Fibroblast of peridontal ligament (primary cell): Measurements from ENCODE around the gene KRT75.
"Not testable (repeated sequence)": the region's sequence is repeated elsewhere in the genome, so short reads cannot be mapped to it uniquely, and the experiment has no call there.

Source experiments
- DNase-seq: peaks from one replicate; pipeline ENCODE4 v3.0.0-alpha.2; 2010; ENCODE audit errors: extremely low read depth

Gene KRT75

DNA sequence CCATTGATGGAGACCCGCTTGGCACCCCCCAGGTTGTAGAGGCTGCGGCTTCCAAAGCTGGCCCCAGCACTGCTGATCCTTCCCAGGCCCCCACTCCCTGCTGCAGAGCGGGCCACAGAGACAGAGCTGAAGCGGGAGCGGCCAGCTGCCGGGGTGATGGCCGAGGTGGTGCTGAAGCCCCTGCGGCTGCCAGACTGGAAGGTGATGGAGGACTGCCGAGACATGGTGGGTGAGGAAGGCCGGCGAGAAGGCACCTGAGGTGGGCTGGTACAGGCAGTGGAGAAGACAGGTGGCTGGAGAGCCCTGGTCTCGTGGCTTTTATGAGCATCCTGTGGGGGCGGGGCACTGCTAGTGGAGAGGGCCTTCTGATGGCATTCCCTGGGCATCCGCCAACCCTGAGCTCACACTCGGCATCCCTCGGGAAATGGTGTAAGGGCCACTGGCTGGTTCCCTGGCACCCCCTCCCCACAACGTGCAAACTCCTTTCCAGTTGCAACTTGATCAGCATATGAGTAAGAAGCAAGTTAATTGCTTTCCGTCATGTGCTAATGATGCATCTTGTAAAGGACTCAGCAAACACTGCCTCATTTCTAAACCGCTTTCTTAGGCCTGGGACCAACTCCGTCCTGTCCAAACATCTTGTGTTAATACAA lies at the start of gene KRT75:
KRT75 (minus strand) TSS at position 291 of the 653 bp plus-strand sequence; CDS start at position 224, 67 bp downstream.
- DNase-seq, result no peak

DNA sequence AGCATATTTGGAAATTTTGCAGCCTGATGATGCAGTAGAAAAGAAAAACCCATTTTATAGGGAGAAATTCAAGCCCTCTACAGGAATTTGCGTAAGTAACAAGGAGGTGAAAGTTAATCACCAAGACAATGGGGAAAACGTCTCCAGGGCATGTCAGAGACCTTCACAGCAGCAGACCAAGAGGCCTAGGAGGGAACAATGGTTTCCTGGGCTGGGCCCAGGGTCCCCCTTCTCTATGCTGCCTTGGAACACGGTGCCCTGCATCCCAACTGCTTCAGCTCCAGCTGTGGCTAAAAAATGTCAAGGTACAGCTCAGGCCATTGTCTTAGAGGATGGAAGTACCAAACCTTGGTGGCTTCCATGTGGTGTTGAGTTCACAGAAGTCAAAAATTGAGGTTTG lies 45.9 kb upstream of the KRT75 start:
- DNase-seq, result no peak

DNA sequence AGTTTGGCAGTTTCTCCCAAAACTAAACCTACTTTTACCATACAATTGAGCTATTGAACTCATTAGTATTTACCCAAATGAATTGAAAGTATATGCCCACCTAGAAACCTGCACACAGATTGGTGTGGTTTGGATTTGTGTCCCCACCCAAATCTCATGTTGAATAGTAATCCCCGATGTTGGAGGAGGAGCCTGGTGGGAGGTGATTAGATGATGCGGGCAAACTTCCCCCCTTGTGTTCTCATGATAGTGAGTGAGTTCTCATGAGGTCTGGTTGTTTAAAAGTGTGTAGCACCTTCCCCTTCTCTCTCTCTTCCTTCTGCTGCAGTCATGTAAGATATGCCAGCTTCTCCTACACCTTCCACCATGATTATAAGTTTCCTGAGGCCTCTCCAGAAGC lies 43.5 kb upstream of the KRT75 start:
- DNase-seq, result no peak

DNA sequence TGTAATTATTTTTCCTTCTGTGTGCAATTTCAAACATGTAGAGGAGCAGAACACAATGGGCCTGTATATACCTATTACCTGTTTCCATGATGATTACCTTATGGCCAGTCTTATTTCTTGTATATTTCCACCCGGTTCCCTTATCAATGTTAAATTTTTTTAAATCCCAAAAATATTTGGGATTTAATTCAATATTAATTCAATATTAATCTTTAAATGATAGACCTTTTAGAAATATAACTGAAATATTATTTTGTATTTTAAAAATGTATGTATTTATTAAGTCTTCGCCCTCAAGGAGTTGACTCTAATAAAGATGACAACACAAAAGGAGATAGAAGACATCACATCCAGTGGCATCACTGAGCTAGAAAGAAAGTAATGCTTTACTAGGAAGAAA lies 40.0 kb upstream of the KRT75 start:
- DNase-seq, result no peak

DNA sequence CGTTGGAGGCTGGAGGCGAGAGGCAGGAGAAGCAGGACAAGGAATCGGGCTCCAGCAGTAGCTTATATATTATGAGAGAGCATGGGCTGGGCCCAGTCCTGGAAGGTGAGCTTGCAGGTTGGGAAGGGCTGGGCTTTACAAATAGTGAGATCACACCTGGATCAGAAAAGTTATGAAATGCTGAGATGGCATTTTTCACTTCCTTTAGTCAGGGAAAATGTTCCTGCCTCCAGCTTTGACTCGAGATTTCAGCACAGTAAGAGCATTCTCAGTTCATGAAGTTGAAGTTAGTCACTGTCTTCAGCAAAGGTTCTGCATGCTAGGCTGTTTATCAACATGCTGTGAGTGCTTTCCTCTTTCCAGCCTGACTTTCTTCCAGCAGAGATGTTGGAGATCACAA lies 39.6 kb upstream of the KRT75 start, which contains the start of gene KRT6C:
KRT6C (minus strand) TSS at position 38 of the 400 bp plus-strand sequence. CDS start 68 bp downstream, outside the sequence.
- DNase-seq, result no peak

DNA sequence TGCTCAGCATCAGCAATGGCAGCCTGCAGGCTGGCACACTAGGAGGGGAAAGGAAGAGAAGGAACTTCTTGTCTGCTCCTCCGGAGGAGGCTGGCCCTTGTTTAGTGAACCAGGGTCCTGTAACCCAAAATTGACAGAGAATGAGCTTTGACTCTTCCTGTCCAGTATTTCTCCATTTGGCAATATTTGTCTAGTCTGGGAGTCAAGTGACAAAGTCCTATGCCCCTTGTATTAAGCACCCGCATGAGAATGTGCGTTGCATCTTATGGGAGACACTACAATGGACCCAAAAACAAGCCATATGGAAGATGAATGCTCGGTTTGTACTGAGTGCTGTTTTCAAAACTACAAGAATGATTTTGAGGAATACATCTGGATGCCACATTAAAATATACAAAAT lies 35.7 kb upstream of the KRT75 start:
- DNase-seq, result no peak

DNA sequence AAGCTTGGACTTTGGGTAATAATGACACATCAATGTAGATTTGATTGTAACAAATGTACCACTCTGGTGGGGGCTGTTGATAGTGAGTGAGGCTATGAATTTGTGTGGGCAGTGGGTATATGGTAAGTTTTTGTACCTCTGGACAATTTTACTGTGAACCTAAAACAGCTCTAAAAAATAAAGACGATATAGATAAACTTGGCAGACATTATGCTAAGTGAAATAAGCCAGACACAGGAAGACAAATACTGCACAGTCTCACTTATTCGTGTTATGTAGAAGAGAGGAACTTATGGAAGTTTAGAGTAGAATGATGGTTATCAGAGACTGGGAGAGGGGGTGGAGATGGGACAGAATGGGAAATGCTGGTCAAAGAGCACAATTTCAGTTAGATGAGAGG lies 30.7 kb upstream of the KRT75 start:
- DNase-seq, result no peak

DNA sequence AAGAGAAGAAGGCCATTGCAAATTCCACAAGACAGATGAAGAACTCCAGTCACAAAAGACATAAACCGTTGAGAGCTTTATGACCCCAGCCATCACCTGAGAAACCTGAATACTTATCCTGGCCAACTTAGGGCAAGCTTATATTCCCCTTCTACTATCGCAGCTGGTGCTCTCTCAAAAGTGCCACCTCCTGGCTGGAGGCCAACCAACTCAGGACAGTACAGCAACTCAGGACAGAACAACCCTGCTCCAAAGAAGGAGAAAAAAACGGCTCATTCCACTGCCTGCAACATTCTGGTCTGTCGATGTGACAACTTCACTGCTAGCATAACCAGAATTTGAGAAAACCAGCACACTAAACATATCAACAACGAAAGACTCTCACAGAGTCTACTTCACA lies 27.5 kb upstream of the KRT75 start:
- no peak for DNase-seq

DNA sequence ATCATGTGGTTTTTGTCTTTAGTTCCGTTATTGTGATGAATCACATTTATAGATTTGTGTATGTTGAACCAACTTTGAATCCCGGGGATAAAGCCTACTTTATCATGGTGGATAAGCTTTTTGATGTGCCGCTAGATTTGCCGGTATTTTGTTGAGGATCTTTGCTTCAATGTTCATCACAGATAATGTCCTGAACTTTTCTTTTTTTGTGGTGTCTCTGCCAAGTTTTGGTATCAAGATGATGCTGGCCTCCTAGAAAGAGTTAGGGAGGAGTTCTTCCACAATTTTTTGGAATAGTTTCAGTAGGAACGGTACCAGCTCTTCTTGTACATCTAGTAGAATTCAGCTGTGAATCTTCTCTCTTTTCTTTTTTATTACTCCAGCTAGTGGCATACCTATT lies 24.7 kb upstream of the KRT75 start:
- no peak for DNase-seq

DNA sequence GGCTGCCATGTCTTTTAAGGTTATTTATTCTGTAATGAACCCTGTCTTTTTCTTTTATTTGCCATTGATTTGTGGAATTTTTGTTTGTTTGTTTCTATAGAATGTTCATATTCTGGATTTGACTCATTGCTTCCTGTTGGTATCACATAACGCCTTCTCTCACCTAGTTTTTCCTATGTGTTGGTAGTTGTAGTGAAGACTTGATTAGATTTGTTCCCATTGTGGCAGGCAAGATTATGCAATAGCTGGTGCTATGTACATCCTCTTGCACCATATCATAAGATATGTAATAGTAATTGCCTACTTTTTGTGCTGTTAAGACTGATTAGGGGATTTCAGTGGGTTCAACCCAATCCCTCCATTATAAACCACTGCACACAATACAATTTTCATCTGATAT lies 21.6 kb upstream of the KRT75 start:
- DNase-seq, result no peak

DNA sequence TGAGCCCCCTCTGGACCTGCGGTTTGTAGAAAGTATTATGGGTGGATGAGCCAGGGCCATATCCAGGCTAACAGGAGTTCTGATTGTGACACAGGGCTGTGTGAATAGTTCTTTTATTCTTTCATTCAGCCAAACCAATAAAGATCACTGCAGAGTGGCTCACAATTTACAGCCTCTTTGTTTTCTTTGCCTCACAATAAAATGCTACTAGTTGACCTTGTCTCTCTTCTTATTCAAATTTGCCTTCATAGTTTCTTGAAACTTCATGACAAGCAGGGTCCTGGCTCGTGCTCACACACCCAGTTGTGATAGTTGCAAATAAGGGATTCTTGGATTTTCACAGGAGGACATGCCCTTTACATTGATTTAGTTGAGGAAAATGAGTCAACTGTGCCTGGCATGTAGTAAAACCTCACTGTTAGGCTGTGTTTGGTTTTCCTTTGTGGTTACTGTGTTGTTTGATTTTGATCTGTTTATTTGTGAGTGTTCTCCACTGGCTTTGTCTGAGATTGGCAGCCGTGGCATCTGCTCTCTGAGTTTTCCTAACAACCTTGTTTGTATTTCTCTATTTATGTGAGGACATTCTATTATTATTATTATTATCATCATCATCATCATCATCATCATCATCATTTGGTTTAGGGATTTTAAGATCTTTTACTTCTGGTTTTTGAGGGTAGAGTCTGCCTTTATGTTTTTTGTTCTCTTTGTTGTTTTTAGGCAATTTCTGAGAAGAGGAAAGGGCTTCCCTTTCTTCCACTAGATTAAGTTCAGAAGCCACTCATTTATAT lies 20.4 kb upstream of the KRT75 start:
- no peak for DNase-seq

DNA sequence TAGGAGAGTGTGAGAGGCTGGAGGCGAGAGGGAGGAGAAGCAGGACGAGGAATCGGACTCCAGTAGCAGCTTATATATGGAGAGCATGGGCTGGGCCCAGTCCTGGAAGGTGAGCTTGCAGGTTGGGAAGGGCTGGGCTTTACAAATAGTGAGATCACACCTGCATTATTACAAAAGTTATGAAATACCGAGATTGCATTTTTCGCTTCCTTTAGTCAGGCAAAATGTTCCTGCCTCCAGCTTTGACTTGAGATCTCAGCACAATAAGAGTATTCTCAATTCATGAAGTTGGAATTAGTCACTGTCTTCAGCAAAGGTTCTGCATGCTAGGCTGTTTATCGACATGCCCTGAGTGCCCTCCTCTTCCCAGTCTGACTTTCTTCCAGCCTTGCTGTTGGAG lies 17.9 kb upstream of the KRT75 start, which contains the start of gene KRT6B:
KRT6B (minus strand) TSS at position 46 of the 400 bp plus-strand sequence. CDS start 68 bp downstream, outside the sequence.
- no peak for DNase-seq

DNA sequence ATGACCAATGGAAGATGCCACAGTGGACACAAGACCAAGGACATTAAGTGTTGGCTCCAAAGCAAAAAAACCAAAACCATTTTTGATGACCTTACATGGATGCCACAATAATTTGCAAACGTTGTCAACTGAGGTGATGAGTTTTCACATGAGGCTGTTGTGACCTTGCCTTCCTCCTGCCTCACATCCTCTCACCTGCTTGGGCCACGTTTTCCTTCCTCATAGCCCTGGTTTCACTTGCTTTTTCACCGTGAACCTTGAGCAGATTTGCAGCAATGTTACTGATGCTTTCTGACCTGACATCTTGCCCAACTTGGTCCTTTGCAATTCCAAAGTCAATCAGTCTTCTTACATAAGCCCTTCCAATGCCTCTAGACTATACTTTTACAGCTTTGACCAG lies 14.1 kb upstream of the KRT75 start:
- DNase-seq, result no peak

DNA sequence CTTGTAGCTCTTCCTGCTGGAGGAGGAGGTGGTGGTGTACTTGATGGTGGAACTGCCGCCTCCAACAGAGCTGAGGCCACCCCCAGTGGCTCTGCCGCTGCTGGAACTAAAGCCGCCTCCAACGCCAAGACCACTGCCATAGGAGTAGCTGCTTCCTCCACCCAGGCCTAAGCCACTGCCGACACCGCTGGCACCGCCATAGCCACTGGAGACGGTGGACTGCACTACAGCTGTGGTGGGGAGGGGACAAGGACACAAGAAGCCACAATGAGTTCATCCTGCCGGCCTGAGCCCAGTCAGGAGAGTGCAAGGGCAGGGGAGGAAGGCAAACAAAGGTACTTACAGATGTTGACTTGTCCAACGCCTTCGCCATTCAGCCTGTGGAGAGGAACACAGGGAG lies 13.0 kb upstream of the KRT75 start:
- not testable (repeated sequence) for DNase-seq

DNA sequence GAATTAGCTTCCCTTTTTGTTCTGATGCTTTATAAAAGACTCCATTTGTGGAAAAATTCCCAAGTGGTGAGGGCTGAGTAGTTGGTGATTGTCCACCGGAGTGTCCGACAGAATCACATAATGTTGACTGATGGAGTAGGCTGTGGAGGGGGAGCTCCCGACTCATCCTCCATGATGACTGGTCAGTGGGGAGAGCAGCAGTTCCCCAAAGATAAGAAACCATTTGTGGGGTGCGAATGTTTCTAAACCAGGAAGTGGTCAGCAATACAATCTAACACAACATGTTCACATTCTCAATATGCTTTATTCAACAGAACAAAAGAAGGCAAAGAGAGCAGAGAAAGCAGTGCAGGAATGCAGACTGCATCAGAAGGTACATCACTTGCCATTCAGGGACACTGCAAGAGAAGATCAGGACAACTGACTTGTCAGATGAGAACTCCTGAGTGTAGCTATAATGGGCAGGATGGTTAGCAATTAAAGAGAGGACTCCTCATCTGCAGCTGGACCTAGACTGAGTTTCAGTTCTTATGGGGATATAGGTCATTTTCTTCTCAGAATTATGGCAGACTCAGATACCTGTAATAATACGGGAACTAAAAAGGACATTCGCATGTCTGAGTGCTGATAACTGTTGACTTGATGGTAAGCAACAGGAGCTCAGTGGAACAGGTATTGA lies 12.3 kb upstream of the KRT75 start:
- no peak for DNase-seq

DNA sequence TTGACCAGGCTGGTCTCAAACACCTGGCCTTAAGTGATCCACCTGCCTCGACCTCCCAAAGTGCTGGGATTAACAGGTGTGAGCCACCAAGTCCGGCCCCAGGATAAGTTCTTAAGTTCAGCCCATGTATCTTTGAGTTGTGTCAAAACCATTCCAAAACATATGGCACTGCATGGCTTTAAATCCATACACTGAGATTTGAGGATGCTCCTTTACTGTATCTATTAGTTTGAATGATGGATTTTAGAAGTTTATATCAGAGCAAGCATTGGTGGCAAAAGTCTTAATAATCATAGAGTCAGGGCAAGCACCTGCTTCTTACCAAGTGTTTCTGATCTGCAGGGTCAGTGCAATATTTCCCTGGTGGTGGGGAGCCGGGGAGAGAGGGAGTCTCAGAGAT lies 11.7 kb upstream of the KRT75 start:
- DNase-seq, result no peak

DNA sequence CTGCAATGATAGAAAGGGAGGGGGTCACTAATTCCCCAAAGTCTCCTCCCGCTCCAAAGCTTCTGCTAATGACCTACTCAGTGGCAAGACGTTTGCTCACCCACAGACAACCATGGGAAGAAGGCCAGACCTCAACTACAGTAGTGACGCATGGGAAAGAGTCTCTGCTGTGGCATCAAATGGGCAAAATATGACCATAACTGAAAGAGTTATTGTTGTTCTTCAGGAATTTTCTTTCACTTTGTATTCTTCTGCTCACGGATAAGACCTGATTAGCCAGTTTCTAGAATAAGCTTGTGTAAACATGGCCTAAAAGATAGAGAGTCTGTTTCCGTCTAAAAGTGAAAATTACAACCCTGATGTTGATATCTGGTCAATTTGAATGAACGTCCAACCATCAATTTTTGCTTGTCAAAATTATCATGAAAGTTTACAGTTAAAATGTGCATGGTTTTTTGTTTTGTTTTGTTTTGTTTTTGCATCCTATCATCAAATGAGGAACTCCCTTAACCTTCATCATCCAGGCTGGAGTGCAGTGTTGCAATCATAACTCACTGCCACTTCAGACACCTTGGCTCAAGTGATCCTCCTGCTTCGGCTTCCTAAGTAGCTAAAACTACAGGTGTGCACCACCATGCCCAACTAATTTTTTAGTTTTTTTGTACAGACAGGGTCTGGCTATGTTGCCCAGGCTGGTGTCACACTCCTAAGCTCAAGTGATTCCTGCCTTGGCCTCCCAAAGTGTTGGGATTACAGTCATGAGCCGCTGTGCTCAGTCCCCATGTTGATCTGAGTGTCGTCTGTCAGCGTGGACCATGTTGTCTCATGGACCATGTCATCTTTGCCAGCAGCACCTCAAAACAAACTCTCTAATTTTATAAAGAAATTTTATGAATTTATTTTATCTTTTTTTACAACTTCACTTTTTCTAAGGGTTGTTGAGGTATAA lies 10.8 kb upstream of the KRT75 start:
- DNase-seq, result no peak

DNA sequence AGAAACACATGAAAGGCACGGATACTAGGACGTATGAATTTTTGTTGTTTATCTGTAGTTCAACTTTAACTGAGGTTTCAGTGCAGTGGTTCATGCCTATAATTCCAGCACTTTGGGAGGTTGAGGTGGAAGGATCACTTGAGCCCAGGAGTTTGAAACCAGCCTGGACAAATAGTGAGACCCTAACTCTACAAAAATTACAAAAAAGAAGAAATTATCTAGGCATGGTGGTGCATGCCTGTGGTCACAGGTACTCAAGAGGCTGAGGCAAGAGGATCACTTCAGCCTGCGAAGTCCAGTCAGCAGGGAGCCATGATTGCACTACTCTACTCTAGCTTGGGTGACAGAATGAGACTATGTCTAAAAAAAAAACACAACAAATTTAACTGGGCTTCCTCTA lies 9.8 kb upstream of the KRT75 start:
- DNase-seq, result no peak

DNA sequence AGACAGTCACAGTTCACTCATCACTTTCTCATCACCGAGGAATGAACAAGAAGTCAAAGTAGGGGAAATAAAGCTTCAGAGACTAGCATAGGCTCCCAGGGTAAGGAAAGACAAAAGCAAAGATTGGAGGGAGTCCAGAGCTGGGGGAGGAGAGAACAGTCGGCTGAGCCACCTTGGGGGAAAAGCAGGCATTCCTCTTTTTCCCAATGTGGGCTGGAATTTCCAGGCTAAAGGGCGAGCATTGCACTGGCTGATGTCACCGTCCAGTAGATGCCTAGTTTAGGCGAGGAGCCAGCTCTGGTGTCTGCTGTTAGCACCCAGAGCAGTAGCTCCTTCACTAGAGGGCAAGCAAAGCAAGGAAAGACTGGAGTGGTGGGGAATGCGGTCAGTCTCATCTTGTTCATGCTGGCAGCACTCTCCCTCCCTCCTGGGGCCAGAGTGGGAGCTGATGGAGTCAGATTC lies 8.5 kb upstream of the KRT75 start:
- DNase-seq, result peak; percentile 5

DNA sequence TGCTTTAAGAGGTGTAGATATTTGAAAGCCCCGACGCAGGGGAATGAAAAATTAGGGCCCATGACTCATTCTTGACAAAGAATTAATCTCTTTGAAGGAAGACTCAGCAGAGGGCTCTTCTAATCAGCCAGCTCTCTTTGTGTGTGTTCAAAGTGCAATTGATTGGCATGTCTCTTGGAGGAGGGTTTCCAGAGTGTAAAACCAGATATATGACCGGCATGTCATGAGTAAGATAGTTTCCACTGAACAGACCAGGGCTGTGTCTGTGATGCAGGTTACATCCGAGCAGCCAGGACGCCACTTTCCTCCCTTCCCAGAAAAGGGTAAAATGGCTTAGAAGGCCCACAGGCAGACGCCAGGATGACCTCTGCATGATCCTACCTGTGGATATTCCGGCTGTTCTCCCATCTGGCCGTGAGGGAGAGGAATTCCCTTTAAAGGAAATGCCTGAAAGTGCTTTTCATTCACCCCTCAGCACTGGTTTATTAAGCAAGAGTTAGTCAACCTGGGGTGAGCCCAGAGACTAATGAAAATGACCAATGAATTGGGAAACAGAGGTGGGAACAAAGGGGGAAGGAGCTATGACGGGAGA lies 7.2 kb upstream of the KRT75 start:
- no peak for DNase-seq

DNA sequence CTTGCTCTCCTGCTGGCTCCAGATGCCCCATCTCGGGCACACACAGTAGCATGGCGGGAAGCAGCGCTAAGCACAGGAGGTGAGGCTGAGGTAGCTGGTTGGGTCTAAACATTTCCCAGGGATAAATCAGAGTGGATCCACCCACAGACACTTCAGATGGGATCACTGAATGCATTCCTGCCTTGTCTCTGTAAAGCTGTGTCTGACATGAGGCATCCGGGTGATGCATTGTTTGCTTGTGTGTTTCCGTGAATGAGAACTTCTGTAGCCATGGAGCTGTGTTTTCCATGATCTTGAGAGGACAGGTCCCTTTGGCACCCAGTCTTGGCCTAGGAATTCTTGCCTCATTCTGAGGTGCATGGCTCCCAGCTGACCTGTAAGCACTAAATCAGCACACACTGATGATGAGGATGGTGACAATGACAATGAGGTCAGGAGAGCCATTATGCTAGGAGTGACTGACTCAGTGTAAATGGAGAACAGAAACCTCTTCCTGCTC lies 6.7 kb upstream of the KRT75 start:
- no peak for DNase-seq
